ENCODE data around the gene DIAPH3.

DNA sequence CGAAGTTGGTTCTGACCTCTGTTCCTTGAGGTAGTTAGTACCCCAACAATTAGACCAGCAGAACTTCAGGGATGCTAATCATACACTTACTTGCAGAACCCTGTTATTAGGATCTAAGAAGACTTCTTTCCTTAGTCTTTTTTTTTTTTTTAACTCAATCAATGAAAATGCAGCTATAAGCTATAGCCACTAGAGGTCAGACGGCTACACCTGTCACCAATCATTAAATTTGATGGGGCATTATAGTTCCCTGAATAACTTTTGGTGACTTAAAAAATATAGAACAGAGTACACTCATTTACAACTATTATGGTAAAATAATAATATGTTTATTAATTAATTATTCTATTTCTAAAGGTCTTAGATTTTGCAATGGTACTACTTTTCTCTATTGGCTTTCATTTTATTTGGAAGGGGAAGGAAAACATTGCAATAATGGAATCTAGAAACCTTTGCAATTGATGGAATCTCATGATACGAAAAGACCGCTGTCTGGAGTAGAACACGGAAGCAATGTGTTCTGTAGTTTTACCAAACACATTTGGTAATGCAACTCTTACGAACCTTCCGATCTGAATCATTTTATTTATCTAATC, 483.2 kb downstream of the DIAPH3 start:
- TF ChIP-seq, protein P1, sequence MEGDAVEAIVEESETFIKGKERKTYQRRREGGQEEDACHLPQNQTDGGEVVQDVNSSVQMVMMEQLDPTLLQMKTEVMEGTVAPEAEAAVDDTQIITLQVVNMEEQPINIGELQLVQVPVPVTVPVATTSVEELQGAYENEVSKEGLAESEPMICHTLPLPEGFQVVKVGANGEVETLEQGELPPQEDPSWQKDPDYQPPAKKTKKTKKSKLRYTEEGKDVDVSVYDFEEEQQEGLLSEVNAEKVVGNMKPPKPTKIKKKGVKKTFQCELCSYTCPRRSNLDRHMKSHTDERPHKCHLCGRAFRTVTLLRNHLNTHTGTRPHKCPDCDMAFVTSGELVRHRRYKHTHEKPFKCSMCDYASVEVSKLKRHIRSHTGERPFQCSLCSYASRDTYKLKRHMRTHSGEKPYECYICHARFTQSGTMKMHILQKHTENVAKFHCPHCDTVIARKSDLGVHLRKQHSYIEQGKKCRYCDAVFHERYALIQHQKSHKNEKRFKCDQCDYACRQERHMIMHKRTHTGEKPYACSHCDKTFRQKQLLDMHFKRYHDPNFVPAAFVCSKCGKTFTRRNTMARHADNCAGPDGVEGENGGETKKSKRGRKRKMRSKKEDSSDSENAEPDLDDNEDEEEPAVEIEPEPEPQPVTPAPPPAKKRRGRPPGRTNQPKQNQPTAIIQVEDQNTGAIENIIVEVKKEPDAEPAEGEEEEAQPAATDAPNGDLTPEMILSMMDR (IDR thresholded peaks at IDR 0.05), result peak in 3 of 4 experiments; percentile 15 to 46 (median 17)
- TF ChIP-seq POLR2AphosphoS5 (IDR thresholded peaks at IDR 0.05) (no peak), EP300 (IDR thresholded peaks at IDR 0.05) (no peak)

All from sigmoid colon (tissue), 4 donors.